H1 (cell line): Measurements from ENCODE around the gene NR2C2AP. TPM values are rescaled to one million over a fixed set of nuclear protein-coding genes. Genes with fewer than 3 reads are reported as not detected.

Experiments
- CTCF ChIA-PET: fragments of 300-600 bp; sonication (Branson Sonifier 250); formaldehyde crosslinking; loops from one replicate; lab custom pipeline; 2021; ENCODE audit not compliant: partially characterized antibody; lab: Charles Lee
- POLR2A ChIA-PET: fragments of 300-600 bp; sonication (Branson Sonifier 250); formaldehyde crosslinking; loops from one replicate; lab custom pipeline; 2021; ENCODE audit warnings: inconsistent platforms; ENCODE audit not compliant: partially characterized antibody; lab: Charles Lee
- DNase-seq, 2 experiments: peaks; one replicate each; pipeline versions ENCODE4 v3.0.0 to v3.0.0-alpha.2; 2010 to 2022; ENCODE audit warnings: low spot score in 2 of 2, low read depth in 1 of 2, mixed read lengths in 1 of 2
- FAIRE-seq: peaks from 2 replicates; lab custom pipeline; 2011; peaks lifted over from hg19 to GRCh38; lab: Jason Lieb, UNC
- H2AFZ ChIP-seq: 2 replicates; pipeline ENCODE4 v1.8.1; 2012; ENCODE audit warnings: low read length, inconsistent platforms
- H2AK5ac ChIP-seq: 2 replicates; pipeline ENCODE4 v1.6.1; 2013; ENCODE audit warnings: low read depth, low read length
- H2BK120ac ChIP-seq: replicated peaks from 2 replicates; pipeline ENCODE3; 2013; ENCODE audit warnings: low read depth, low read length, inconsistent platforms
- H2BK12ac ChIP-seq: 2 replicates; pipeline ENCODE4 v1.6.1; 2013; ENCODE audit warnings: low read depth, low read length
- H2BK15ac ChIP-seq: 2 replicates; pipeline ENCODE4 v1.6.1; 2013; ENCODE audit warnings: low read length
- H2BK20ac ChIP-seq: 2 replicates; pipeline ENCODE4 v1.6.1; 2013; ENCODE audit warnings: low read length
- H2BK5ac ChIP-seq: 2 replicates; pipeline ENCODE4 v1.6.1; 2013; ENCODE audit warnings: low read depth, low read length
- H3K14ac ChIP-seq: 2 replicates; pipeline ENCODE4 v1.6.1; 2013; ENCODE audit warnings: inconsistent platforms; ENCODE audit not compliant: insufficient read length
- H3K18ac ChIP-seq: 2 replicates; pipeline ENCODE4 v1.6.1; 2013; ENCODE audit warnings: low read length; ENCODE audit errors: extremely low read depth
- H3K23ac ChIP-seq: 2 replicates; pipeline ENCODE4 v1.6.1; 2013; ENCODE audit warnings: inconsistent platforms; ENCODE audit not compliant: insufficient read length
- H3K23me2 ChIP-seq: 2 replicates; pipeline ENCODE4 v1.6.1; 2013; ENCODE audit warnings: low read depth, low read length
- H3K27ac ChIP-seq: 2 replicates; pipeline ENCODE4 v1.6.1; 2011; ENCODE audit warnings: low read depth, low read length, inconsistent platforms
- H3K27me3 ChIP-seq, 4 experiments: replicated peaks in 1 of 4; 1 replicate in 1 of 4; 2 replicates in 3 of 4; pipeline versions ENCODE4 v1.6.1 to v1.8.1; 2011 to 2013; ENCODE audit warnings: low read length in 3 of 4, mild to moderate bottlenecking in 3 of 4, inconsistent platforms in 2 of 4, mixed read lengths in 2 of 4, moderate library complexity in 1 of 4; ENCODE audit not compliant: control insufficient read depth in 3 of 4, insufficient read depth in 3 of 4; ENCODE audit errors: extremely low read depth in 1 of 4
- H3K36me3 ChIP-seq, 4 experiments: 2 replicates each; pipeline versions ENCODE4 v1.6.1 to v1.8.1; 2011 to 2013; ENCODE audit warnings: mild to moderate bottlenecking in 4 of 4, low read length in 3 of 4, moderate library complexity in 2 of 4, control low read depth in 1 of 4, inconsistent platforms in 1 of 4; ENCODE audit not compliant: insufficient read depth in 4 of 4, control insufficient read depth in 2 of 4
- H3K4ac ChIP-seq: replicated peaks from 2 replicates; pipeline ENCODE3; 2013; ENCODE audit warnings: low read length, low read depth, mixed read lengths, inconsistent platforms; ENCODE audit not compliant: insufficient read length
- H3K4me1 ChIP-seq, 4 experiments: replicated peaks in 1 of 4; 1 replicate in 1 of 4; 2 replicates in 3 of 4; pipeline versions ENCODE4 v1.6.1 to v1.8.1; 2011 to 2013; ENCODE audit warnings: low read length in 3 of 4, inconsistent platforms in 2 of 4, mixed read lengths in 1 of 4; ENCODE audit not compliant: insufficient read depth in 4 of 4, control insufficient read depth in 3 of 4
- H3K4me2 ChIP-seq, 2 experiments: 2 replicates each; pipeline versions ENCODE4 v1.6.1 to v1.8.1; 2011 to 2013; ENCODE audit warnings: low read depth in 2 of 2, low read length in 2 of 2, control low read depth in 1 of 2, inconsistent platforms in 1 of 2, mild to moderate bottlenecking in 1 of 2; ENCODE audit not compliant: insufficient read depth in 1 of 2
- H3K4me3 ChIP-seq, 4 experiments: fragments of 200-600, 300-600 bp in 1 of 4; sonication (generic), shearing (Covaris generic), sonication (Bioruptor Twin) in 1 of 4; 2 replicates each; pipeline versions ENCODE4 v1.5.1 to v1.8.1; 2011 to 2016; ENCODE audit warnings: low read length in 4 of 4, low read depth in 3 of 4, control low read depth in 2 of 4, inconsistent platforms in 2 of 4, mild to moderate bottlenecking in 2 of 4, mixed read lengths in 1 of 4, moderate library complexity in 1 of 4; ENCODE audit not compliant: insufficient read depth in 2 of 4; ENCODE audit errors: extremely low read depth in 1 of 4
- H3K56ac ChIP-seq: replicated peaks from 2 replicates; pipeline ENCODE3; 2013; ENCODE audit warnings: low read depth, mild to moderate bottlenecking, mixed read lengths, low read length, inconsistent platforms; ENCODE audit not compliant: insufficient read length
- H3K79me1 ChIP-seq: 2 replicates; pipeline ENCODE4 v1.6.1; 2013; ENCODE audit warnings: low read depth, low read length, control low read depth
- H3K79me2 ChIP-seq, 2 experiments: 2 replicates each; pipeline versions ENCODE4 v1.6.1 to v1.8.1; 2012 to 2013; ENCODE audit warnings: low read length in 2 of 2, mild to moderate bottlenecking in 2 of 2, inconsistent platforms in 1 of 2; ENCODE audit not compliant: insufficient read depth in 2 of 2, control insufficient read depth in 1 of 2
- H3K9ac ChIP-seq, 4 experiments: replicated peaks in 1 of 4; 1 replicate in 1 of 4; 2 replicates in 3 of 4; pipeline versions ENCODE4 v1.6.1 to v1.8.1; 2011 to 2013; ENCODE audit warnings: low read depth in 3 of 4, low read length in 3 of 4, control low read depth in 2 of 4, mild to moderate bottlenecking in 2 of 4, moderate library complexity in 2 of 4, inconsistent platforms in 1 of 4; ENCODE audit errors: extremely low read depth in 1 of 4
- H3K9me3 ChIP-seq, 2 experiments: 2 replicates each; pipeline versions ENCODE4 v1.6.1 to v1.8.1; 2012 to 2013; ENCODE audit warnings: mild to moderate bottlenecking in 2 of 2, moderate library complexity in 2 of 2, control low read depth in 1 of 2, inconsistent platforms in 1 of 2, low read depth in 1 of 2, low read length in 1 of 2, mixed read lengths in 1 of 2; ENCODE audit not compliant: insufficient read depth in 2 of 2
- H4K20me1 ChIP-seq, 2 experiments: replicated peaks in 1 of 2; 2 replicates each; pipeline versions ENCODE3 to v1.8.1; 2011 to 2013; ENCODE audit warnings: inconsistent platforms in 2 of 2, low read length in 2 of 2, mild to moderate bottlenecking in 1 of 2; ENCODE audit not compliant: insufficient read depth in 2 of 2, control insufficient read depth in 1 of 2
- H4K5ac ChIP-seq: 2 replicates; pipeline ENCODE4 v1.6.1; 2013; ENCODE audit warnings: low read length, low read depth, mixed read lengths, inconsistent platforms; ENCODE audit not compliant: insufficient read length
- H4K8ac ChIP-seq: 2 replicates; pipeline ENCODE4 v1.8.0; 2013; ENCODE audit warnings: mild to moderate bottlenecking, moderate library complexity, low read length, inconsistent platforms; ENCODE audit not compliant: insufficient read depth; ENCODE audit errors: extremely low read depth
- H4K91ac ChIP-seq: replicated peaks from 2 replicates; pipeline ENCODE3; 2013; ENCODE audit warnings: low read length, mixed read lengths, inconsistent platforms; ENCODE audit not compliant: insufficient read length
- ATF2 ChIP-seq: IDR thresholded peaks from 2 replicates; pipeline ENCODE4 v1.6.1; 2012; ENCODE audit warnings: low read length, inconsistent platforms
- BACH1 ChIP-seq: IDR thresholded peaks from 2 replicates; pipeline ENCODE4 v1.6.1; 2012; ENCODE audit warnings: low read length, improper control_type of control experiment
- E2F6 ChIP-seq: IDR thresholded peaks from 2 replicates; pipeline ENCODE4 v1.6.1; 2012; ENCODE audit warnings: inconsistent platforms
- EZH2 ChIP-seq: fragments of 200-600 bp; sonication (generic); IDR thresholded peaks from 2 replicates; pipeline ENCODE4 v1.7.1; 2012; ENCODE audit warnings: low read depth, mild to moderate bottlenecking, moderate library complexity, low read length, inconsistent platforms; ENCODE audit not compliant: severe bottlenecking
- KDM1A ChIP-seq: fragments of 200-600, 300-600 bp; sonication (generic); IDR thresholded peaks from 2 replicates; pipeline ENCODE4 v1.7.1; 2016; ENCODE audit warnings: mild to moderate bottlenecking, low read length, borderline replicate concordance
- RNF2 ChIP-seq: fragments of 200-900, 300-1000 bp; sonication (generic); IDR thresholded peaks from 2 replicates; pipeline ENCODE4 v1.7.1; 2016; ENCODE audit warnings: borderline replicate concordance, low read depth, mild to moderate bottlenecking, antibody characterized with exemption, low read length; ENCODE audit not compliant: poor library complexity, severe bottlenecking; ENCODE audit errors: missing control alignments
- SIN3A ChIP-seq, 2 experiments: IDR thresholded peaks in 1 of 2; conservative IDR thresholded peaks in 1 of 2; 2 replicates each; pipeline ENCODE4 v1.6.1; 2011 to 2012; ENCODE audit warnings: low read length in 2 of 2, improper control_type of control experiment in 1 of 2, low read depth in 1 of 2, mild to moderate bottlenecking in 1 of 2
- SIX5 ChIP-seq: IDR thresholded peaks from 2 replicates; pipeline ENCODE4 v1.6.1; 2011; ENCODE audit warnings: mild to moderate bottlenecking, low read depth, low read length
- TAF7 ChIP-seq: optimal IDR thresholded peaks from 2 replicates; pipeline ENCODE3; 2011; ENCODE audit warnings: low read depth, mild to moderate bottlenecking, inconsistent platforms, low read length, moderate library complexity, borderline replicate concordance
- TBP ChIP-seq: IDR thresholded peaks from 2 replicates; pipeline ENCODE4 v1.6.1; 2011; ENCODE audit warnings: low read depth, low read length, improper control_type of control experiment
- WGBS, 2 experiments: shearing (Covaris generic) in 1 of 2; methylation state at CpG; one replicate each; pipeline versions ENCODE4 v1.1.6 to v1.1.7; 2013 to 2015; ENCODE audit warnings: low lambda C conversion rate in 2 of 2, mixed read lengths in 2 of 2, inconsistent platforms in 1 of 2, low coverage in 1 of 2, missing lambda C conversion rate in 1 of 2; ENCODE audit not compliant: insufficient replicate concordance in 2 of 2, insufficient coverage in 1 of 2, insufficient read length in 1 of 2; ENCODE audit errors: extremely low coverage in 1 of 2, missing lambda C conversion rate in 1 of 2; 5-methylcytosine and 5-hydroxymethylcytosine counted together
- polyA plus RNA-seq, 7 experiments: library from polyadenylated mRNA; depleted of rRNA in 3 of 7; stranded (reverse) in 5 of 7; unstranded in 2 of 7; fragments of >200 nt in 5 of 7; fragments of 200-250 nt in 2 of 7; gene quantifications; 1 replicate in 5 of 7; 2 replicates in 1 of 7; 4 replicates in 1 of 7; pipeline versions ENCODE4 v1.2.1 to v1.2.3, GENCODE V29; 2011 to 2013; ENCODE audit warnings: missing spikeins in 2 of 7, mixed read lengths in 2 of 7
- total RNA-seq: library from RNA; stranded (reverse); fragmentation: NEBNext Ultra II Directional; extraction: Animal tissue kit (Norgen Biotek cat#: 25700); gene quantifications from 2 replicates; pipeline ENCODE4 v1.2.1, GENCODE V29; 2021

Gene NR2C2AP
- total and polyA plus RNA-seq, 2 of the 8 experiments (the other 6 are each of a cell fraction or from before 2014, with no cell fraction given): 16.4 to 20.5 TPM

GRCh38 chr19:19193926-19194325 lies 9.3 kb downstream of the NR2C2AP start:
- H3K79me2 ChIP-seq: peaks cover 0 to 18% of the 10 kb centered on the region in 2 experiments; a peak in 2 of 4 replicates
- H3K36me3 ChIP-seq: peaks cover 2 to 15% (median 5%) of the 10 kb centered on the region in 4 experiments; a peak in 4 of 8 replicates
- H3K56ac ChIP-seq: no peak overlapping the region
- H2BK12ac ChIP-seq: no peak overlapping the region
- no peak overlapping the region for H3K23ac ChIP-seq
- peaks cover 3% of the 10 kb centered on the region; the same call in 1 of the 2 replicates for H3K23me2 ChIP-seq
- no peak overlapping the region for H4K5ac ChIP-seq
- H4K20me1 ChIP-seq: peaks cover 0 to 8% of the 10 kb centered on the region in 2 experiments
- H4K8ac ChIP-seq: no peak overlapping the region
- no peak overlapping the region for H3K9ac ChIP-seq
- no peak for FAIRE-seq
- H3K4me3 ChIP-seq: no peak overlapping the region
- peaks cover 4% of the 10 kb centered on the region for H3K79me1 ChIP-seq
- H3K9me3 ChIP-seq: no peaks in the 10 kb centered on the region
- H2BK120ac ChIP-seq: no peak overlapping the region
- H2BK15ac ChIP-seq: no peak overlapping the region
- POLR2A ChIA-PET: interaction anchor here (0.6 to 4.5 kb wide), 5 partner anchors 10 to 232 kb away, joined by 3 to 37 read pairs (median 3); partner anchors contain the start of gene NR2C2AP
- H3K18ac ChIP-seq: no peak overlapping the region
- H3K14ac ChIP-seq: no peak overlapping the region
- 85% methylated on average over 5 of the region's 5 CpGs; no CpG with 5 or more reads in 1 of the 2 experiments for WGBS, 2 experiments
- H2AK5ac ChIP-seq: no peak overlapping the region
- no peak overlapping the region for H2BK20ac ChIP-seq
- H3K27ac ChIP-seq: no peak overlapping the region
- no peaks in the 10 kb centered on the region for H3K4me1 ChIP-seq
- CTCF ChIA-PET: interaction anchor here (1.1 to 1.5 kb wide), 3 partner anchors 9 to 67 kb away, joined by 3 to 4 read pairs (median 4); partner anchors contain the start of gene NR2C2AP
- no peak overlapping the region for H2AFZ ChIP-seq
- peak overlapping the region in 1 of 2 experiments; percentile 13; a peak in 1 of 4 replicates for H3K4me2 ChIP-seq
- no peak for DNase-seq
- H3K27me3 ChIP-seq: no peaks in the 10 kb centered on the region
- H3K4ac ChIP-seq: no peak overlapping the region
- no peak overlapping the region for H4K91ac ChIP-seq
- H2BK5ac ChIP-seq: no peak overlapping the region
- no peak for TF ChIP-seq EZH2
- no peak for TF ChIP-seq SIN3A (conservative IDR thresholded peaks at IDR 0.05 in 1 of 2, IDR thresholded peaks at IDR 0.05 in 1 of 2; ENCODE audit: low read depth in 1 of 2, low read length in 2 of 2)
- no peak for TF ChIP-seq SIX5
- no peak for TF ChIP-seq RNF2
- TF ChIP-seq TAF7: no peak
- TF ChIP-seq KDM1A: no peak
- TF ChIP-seq BACH1: no peak
- TF ChIP-seq ATF2: no peak
- TF ChIP-seq E2F6: no peak
- TF ChIP-seq TBP: no peak
